Measurements from ENCODE around the gene IFNA13.
"Not testable (repeated sequence)": the region's sequence is repeated elsewhere in the genome, so short reads cannot be mapped to it uniquely, and the experiment has no call there.

GRCh38 chr9:21367169-21367568, 688 bp downstream of the IFNA13 start:
- TF ChIP-seq TARDBP (CRISPR knock-in tag; IDR thresholded peaks at IDR 0.05); MYNN (CRISPR knock-in tag; IDR thresholded peaks at IDR 0.05; ENCODE audit: low read depth); TFAP4 (IDR thresholded peaks at IDR 0.05; ENCODE audit: borderline replicate concordance, low read depth); SIN3A (IDR thresholded peaks at IDR 0.05; ENCODE audit: borderline replicate concordance, low read depth, low read length); POLR2A (IDR thresholded peaks at IDR 0.05; ENCODE audit: insufficient read depth in 1 of 2, low read depth in 2 of 2, low read length in 2 of 2); ESRRA (CRISPR knock-in tag; IDR thresholded peaks at IDR 0.05; ENCODE audit: low read depth); HDAC2 (CRISPR knock-in tag; IDR thresholded peaks at IDR 0.05); CTCF (CRISPR knock-in tag; IDR thresholded peaks at IDR 0.05); ZNF24 (IDR thresholded peaks at IDR 0.05); ZNF12 (CRISPR knock-in tag; IDR thresholded peaks at IDR 0.05); EZH2 (conservative IDR thresholded peaks at IDR 0.05; ENCODE audit: low read depth, low read length); HOXA5 (CRISPR knock-in tag; IDR thresholded peaks at IDR 0.05): not testable (repeated sequence)
